Chondrocyte (in vitro differentiated cells): Measurements from ENCODE around the gene PRKCH. TPM values are rescaled to one million over a fixed set of nuclear protein-coding genes. Genes with fewer than 3 reads are reported as not detected.
"Not testable (repeated sequence)": the region's sequence is repeated elsewhere in the genome, so short reads cannot be mapped to it uniquely, and the experiment has no call there.

Experiments used
- DNase-seq: peaks from one replicate; pipeline ENCODE4 v3.0.0; 2021; ENCODE audit warnings: mixed read lengths, low spot score
- H3K27ac Mint-ChIP-seq: one replicate; pipeline ENCODE4 v1.8.0; 2021; ENCODE audit warnings: mild to moderate bottlenecking, moderate library complexity, mixed read lengths; ENCODE audit not compliant: unreplicated experiment
- H3K27me3 Mint-ChIP-seq: 2 replicates; pipeline ENCODE4 v1.8.0; 2021; ENCODE audit warnings: low read depth, mixed read lengths
- H3K36me3 Mint-ChIP-seq: 2 replicates; pipeline ENCODE4 v1.8.0; 2021; ENCODE audit warnings: low read depth, mixed read lengths
- H3K4me1 Mint-ChIP-seq: 2 replicates; pipeline ENCODE4 v1.8.0; 2021; ENCODE audit warnings: low read depth, mild to moderate bottlenecking, mixed read lengths
- H3K4me3 Mint-ChIP-seq: one replicate; pipeline ENCODE4 v1.8.0; 2021; ENCODE audit warnings: mild to moderate bottlenecking, moderate library complexity, mixed read lengths; ENCODE audit not compliant: unreplicated experiment
- H3K9me3 Mint-ChIP-seq: 2 replicates; pipeline ENCODE4 v1.8.0; 2021; ENCODE audit warnings: low read depth, mixed read lengths
- total RNA-seq: library from RNA; stranded (reverse); gene quantifications from 3 replicates; pipeline ENCODE4 v1.2.1, GENCODE V29; 2021
- TF ChIP-seq, protein P1 (sequence below): fragments of 200-600 bp; sonication (generic); IDR thresholded peaks from 2 replicates; pipeline ENCODE4 v1.5.0; 2021; ENCODE audit warnings: antibody characterized with exemption, mild to moderate bottlenecking, moderate library complexity

Gene PRKCH
- total RNA-seq, 1 donor from 2014 or later: 9.7 TPM

DNA sequence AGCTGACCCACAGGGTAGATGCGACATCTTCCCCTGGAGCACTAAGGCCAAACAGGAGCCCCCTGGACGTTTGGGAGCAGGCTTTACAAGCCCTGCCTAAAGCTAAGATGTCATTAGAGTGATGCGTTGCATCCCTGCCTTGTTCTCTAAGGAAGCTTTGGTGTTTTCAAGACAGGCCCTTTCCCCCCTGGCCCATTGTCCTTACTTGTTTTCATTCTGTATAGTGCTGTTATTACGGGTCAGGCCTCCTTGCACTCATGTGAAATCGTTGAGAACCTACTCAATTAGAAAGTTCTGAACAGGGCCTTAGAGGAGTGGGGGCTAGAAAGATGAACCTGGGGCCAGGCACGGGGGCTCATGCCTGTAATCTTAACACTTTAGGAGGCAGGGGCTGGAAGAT lies 1.7 kb upstream of the PRKCH start:
- no peaks in the 10 kb centered on the region for H3K9me3 Mint-ChIP-seq
- no peaks in the 10 kb centered on the region for H3K36me3 Mint-ChIP-seq
- H3K27me3 Mint-ChIP-seq: peaks cover 6% of the 10 kb centered on the region
- peaks cover 12% of the 10 kb centered on the region for H3K4me1 Mint-ChIP-seq
- H3K4me3 Mint-ChIP-seq: no peak overlapping the region
- no peak for DNase-seq
- TF ChIP-seq, protein P1, sequence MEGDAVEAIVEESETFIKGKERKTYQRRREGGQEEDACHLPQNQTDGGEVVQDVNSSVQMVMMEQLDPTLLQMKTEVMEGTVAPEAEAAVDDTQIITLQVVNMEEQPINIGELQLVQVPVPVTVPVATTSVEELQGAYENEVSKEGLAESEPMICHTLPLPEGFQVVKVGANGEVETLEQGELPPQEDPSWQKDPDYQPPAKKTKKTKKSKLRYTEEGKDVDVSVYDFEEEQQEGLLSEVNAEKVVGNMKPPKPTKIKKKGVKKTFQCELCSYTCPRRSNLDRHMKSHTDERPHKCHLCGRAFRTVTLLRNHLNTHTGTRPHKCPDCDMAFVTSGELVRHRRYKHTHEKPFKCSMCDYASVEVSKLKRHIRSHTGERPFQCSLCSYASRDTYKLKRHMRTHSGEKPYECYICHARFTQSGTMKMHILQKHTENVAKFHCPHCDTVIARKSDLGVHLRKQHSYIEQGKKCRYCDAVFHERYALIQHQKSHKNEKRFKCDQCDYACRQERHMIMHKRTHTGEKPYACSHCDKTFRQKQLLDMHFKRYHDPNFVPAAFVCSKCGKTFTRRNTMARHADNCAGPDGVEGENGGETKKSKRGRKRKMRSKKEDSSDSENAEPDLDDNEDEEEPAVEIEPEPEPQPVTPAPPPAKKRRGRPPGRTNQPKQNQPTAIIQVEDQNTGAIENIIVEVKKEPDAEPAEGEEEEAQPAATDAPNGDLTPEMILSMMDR: no peak
- no peak overlapping the region for H3K27ac Mint-ChIP-seq

DNA sequence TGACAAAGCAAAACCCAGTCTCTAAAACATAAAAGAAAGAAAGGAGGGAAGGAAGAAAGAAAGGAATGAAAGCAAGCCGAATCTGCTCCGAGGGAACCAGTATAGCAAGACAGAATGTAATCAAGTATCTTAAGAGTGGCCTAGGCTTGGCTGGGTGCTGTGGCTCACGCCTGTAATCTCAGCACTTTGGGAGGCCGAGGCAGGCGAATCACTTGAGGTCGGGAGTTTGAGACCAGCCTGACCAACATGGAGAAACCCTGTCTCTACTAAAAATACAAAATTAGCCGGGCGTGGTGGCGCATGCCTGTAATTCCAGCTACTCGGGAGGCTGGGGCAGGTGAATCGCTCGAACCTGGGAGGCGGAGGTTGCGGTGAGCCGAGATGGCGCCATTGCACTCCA lies 1.2 kb upstream of the PRKCH start:
- H3K4me3 Mint-ChIP-seq, H3K9me3 Mint-ChIP-seq: not testable (repeated sequence)

DNA sequence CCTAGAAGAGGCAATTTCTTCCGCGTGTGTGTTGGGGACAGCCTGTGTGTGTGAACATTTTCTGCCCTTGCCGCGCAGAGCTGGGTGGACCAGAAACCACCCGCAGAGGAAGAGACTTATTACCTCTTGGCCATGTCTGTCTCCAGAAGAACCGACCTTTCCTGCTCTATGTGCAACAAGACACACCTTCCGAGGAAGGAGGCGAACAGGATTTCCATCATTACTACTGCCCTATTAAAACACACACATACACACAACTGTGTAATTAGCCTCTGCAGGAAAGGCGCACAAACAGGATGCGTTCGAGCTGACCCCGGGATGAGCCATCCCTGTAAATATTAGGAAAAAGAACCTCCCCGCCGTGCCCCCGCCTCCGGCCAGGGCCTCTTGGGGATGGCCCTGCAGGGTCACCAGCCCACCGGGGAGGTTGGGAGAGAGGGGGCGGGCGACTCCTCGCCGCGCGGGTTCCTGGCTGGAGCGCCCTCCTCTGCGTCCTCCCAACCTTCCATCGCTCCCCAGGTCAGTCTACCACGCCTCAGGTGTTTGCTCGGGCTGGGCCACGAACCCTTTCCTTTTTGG lies 484 bp upstream of the PRKCH start:
- H3K27ac Mint-ChIP-seq: no peak overlapping the region
- peak overlapping the region; percentile 59 for H3K4me3 Mint-ChIP-seq
- H3K36me3 Mint-ChIP-seq: no peaks in the 10 kb centered on the region
- TF ChIP-seq, protein P1: no peak
- H3K27me3 Mint-ChIP-seq: peaks cover 5% of the 10 kb centered on the region
- H3K9me3 Mint-ChIP-seq: peaks cover 5% of the 10 kb centered on the region
- DNase-seq: no peak
- peaks cover 12% of the 10 kb centered on the region for H3K4me1 Mint-ChIP-seq

More for the DNA sequence above, 1.2 kb upstream of the PRKCH start:
- H3K27ac Mint-ChIP-seq, H3K27me3 Mint-ChIP-seq, H3K36me3 Mint-ChIP-seq, DNase-seq: not testable (repeated sequence)
- H3K4me1 Mint-ChIP-seq: peaks cover 12% of the 10 kb centered on the region

DNA sequence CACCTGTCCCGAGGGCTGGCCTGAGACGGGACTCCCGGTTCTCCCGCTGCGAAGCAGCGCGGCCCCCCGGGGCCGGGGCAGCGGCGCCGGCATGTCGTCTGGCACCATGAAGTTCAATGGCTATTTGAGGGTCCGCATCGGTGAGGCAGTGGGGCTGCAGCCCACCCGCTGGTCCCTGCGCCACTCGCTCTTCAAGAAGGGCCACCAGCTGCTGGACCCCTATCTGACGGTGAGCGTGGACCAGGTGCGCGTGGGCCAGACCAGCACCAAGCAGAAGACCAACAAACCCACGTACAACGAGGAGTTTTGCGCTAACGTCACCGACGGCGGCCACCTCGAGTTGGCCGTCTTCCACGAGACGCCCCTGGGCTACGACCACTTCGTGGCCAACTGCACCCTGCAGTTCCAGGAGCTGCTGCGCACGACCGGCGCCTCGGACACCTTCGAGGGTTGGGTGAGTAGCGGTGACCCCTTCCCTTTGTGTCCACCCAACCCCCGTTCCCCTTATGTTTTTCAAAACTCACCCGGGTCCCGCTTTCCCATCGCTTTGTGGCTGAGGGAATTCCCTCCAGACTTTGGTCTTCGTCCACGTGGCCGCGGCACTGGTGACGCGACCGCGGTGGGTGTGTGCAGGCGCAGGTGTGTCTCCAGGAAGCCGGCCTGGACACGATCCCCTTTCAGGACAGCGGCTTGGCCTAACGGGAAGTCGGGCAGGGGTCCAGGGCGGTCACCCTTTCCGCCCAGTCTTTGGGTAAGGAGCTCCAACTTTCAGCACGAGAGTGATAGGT lies 826 bp downstream of the PRKCH start:
- peaks cover 17% of the 10 kb centered on the region for H3K4me1 Mint-ChIP-seq
- TF ChIP-seq, protein P1: no peak
- H3K27ac Mint-ChIP-seq: no peak overlapping the region
- H3K4me3 Mint-ChIP-seq: peak overlapping the region; percentile 78
- peaks cover 8% of the 10 kb centered on the region for H3K9me3 Mint-ChIP-seq
- H3K36me3 Mint-ChIP-seq: peaks cover 2% of the 10 kb centered on the region
- H3K27me3 Mint-ChIP-seq: peaks cover 5% of the 10 kb centered on the region
- no peak for DNase-seq

DNA sequence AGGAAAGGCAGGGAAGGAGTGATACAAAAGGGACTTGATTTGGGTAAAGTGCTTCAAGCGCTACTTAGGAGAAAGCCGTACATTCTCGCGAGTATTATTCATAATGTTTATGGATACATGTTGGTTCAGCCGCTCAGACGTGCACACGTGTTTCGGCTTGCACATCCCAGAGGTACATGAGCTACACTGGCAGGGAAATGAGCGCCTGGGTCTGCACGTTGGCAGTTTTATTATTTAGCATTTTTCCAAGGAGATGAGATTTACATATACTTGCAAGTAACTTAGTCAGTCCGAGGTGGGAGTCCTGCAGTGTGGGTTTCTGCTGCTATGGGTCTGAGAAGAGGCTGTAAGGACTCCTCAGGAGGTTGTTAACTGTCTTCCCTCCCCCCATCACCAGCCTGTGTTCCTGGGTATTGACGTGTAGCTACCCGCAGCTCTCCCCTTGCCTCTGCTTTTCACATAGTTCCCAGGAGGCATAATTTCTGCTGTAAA lies 1.5 kb downstream of the PRKCH start:
- H3K27ac Mint-ChIP-seq: no peak overlapping the region
- peak overlapping the region; percentile 78 for H3K4me3 Mint-ChIP-seq
- H3K9me3 Mint-ChIP-seq: peaks cover 8% of the 10 kb centered on the region
- H3K27me3 Mint-ChIP-seq: peaks cover 5% of the 10 kb centered on the region
- peaks cover 2% of the 10 kb centered on the region for H3K36me3 Mint-ChIP-seq
- TF ChIP-seq, protein P1: no peak
- no peak for DNase-seq
- peaks cover 17% of the 10 kb centered on the region for H3K4me1 Mint-ChIP-seq
